GM19463 (cell line): Measurements from ENCODE around the gene EPB41L4B.

Experiments
- ATAC-seq: cut with Tn5 transposase; IDR thresholded peaks from one replicate; pipeline ENCODE4 v1.9.1; 2021; ENCODE audit warnings: mild to moderate bottlenecking, moderate library complexity; ENCODE audit not compliant: unreplicated experiment

EPB41L4B gene

DNA sequence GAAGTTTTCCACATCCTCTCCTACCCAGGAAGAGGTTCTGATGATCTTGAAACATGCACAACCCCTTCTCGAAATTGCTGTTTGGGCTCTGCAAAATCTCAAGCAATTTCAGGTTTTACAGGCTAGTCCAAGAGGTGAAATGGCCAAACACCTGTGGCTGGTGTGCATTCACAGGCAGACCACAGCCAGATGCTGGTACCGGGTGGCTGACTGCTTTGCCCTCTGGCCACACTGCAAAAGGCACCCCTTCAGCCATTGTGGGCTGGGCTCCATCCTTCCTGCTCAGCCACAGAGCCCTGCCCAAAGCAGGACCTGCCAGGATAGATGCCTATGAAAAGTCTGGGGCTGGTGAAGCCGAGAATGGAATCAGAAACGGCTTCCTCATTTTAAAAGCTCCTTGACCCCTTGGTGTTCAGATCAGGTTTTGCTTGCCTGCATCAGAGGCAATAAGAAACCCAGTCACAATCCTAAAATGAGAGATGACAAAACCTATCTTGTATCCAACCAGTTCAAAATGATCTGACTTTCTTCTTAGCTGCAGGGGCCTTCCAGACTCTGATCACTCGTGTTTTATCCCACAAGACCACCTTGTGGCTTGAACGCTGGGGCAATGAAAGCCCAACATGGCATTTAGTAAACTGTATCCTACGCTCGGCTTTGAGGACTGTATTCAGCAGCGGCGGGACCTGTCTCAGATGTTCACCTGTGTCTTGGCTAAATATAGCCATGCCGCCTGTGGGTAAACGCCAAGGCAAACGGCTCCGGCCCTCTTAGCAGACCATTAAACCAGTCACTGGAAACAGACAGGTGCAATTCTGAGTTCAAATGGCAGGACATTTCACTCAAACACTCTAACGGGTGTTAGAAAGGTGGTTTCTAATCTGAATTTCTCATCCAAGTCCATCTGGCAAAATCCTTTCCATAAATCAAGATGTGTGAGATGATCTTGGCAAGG lies 49.6 kb downstream of the EPB41L4B start:
- no peak for ATAC-seq

GRCh38 chr9:109270441-109270840 lies 50.4 kb downstream of the EPB41L4B start:
- no peak for ATAC-seq

GRCh38 chr9:109269839-109270238 lies 51.0 kb downstream of the EPB41L4B start:
- ATAC-seq, result no peak

GRCh38 chr9:109269081-109269480 lies 51.8 kb downstream of the EPB41L4B start:
- ATAC-seq, result no peak

- ATAC-seq, result no peak
These were observed 53.3 kb downstream of the EPB41L4B start for GRCh38 chr9:109267555-109267954.

- ATAC-seq, result no peak
These were observed 55.8 kb downstream of the EPB41L4B start for GRCh38 chr9:109264877-109265587.

- ATAC-seq, result no peak
These were observed 57.5 kb downstream of the EPB41L4B start for GRCh38 chr9:109263358-109263757.

GRCh38 chr9:109258481-109259302 lies 62.2 kb downstream of the EPB41L4B start:
- no peak for ATAC-seq

DNA sequence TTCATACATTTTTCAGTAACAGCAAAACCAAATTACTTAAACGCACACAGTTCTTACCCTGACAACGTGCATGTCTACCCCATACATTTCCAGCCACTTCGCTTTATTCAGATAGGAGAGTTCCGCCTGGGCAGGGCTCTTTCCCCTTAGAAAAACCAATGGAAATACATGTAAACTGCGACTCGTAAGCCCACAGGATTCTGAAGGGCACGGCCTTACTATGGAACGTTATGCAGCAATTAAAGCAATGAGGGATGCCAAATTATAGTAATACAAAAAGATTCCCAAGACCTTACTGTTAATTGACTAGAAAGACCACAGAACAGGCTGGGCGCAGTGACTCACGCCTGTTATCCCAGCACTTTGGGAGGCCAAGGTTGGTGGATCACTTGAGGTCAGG lies 64.5 kb downstream of the EPB41L4B start:
- ATAC-seq, result no peak

DNA sequence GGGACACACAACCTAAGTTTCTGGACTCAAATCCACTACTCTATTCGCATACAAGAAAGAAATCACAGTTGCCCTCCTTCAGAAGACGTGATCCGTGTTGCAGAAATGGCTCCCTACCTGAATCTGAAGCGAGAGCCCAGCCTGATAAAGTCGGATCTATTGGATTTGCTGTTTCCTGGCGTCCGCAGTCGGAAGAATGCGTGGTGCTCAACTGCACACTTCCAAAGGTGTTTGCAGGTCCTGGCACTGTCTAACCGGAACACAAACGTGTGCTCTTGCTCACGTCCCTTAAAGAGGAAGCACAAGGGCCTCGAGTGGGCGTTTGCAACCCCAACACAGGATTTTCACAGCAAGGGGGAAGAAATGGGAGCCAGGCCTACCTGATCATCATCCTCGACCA lies 65.5 kb downstream of the EPB41L4B start:
- no peak for ATAC-seq

- no peak for ATAC-seq
These were observed 66.5 kb downstream of the EPB41L4B start for GRCh38 chr9:109254317-109254716.

DNA sequence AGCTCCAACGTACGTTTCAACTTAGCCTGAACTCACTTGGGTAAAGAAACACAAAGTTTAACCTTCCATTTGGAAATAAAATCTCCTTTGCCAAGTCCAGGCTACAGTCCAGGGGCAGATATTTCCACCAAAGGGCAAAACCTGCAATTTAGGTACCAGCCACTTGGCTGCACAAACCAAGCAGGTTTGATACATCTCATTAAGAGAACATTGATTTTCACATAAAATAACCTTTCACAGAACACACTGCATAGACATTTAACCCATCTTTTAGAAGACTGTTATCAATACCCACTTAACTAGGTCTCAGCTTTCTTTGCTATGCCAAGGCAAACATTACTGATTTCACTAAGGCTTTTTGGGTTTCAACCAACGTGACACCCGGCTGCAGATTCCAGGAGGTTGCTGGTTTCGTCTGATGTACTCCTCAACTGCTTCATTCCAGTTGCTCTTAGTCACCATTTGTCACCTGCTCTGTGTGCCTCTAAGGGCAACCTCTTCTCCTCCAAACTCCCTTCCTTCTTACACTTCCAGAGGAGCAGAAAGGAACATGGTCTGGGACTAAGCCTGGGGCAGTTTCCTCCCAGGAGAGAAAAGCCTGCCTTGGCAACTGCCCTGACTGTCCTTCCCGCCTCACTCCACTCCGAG lies 67.1 kb downstream of the EPB41L4B start:
- ATAC-seq, result no peak

DNA sequence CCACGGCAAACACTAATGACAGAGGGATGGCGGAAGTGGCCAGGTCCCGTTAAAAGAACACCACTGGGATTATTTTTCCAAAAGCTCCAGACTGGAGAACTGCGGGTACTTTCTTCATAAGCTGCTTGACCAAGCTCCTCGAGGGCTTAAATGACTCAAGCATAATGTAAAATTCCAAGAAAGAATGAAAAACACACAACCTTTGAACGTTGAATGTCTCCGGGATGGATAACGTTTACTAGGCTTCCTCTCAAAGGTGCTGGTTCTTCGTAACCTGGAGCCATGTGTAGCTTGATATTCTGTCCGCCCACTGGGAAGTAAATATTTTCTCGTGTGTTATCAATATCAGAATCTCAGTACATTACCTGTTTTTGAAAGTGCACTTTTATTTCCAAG lies 67.6 kb downstream of the EPB41L4B start:
- no peak for ATAC-seq

- no peak for ATAC-seq
These were observed 68.6 kb downstream of the EPB41L4B start for GRCh38 chr9:109252291-109252690.

DNA sequence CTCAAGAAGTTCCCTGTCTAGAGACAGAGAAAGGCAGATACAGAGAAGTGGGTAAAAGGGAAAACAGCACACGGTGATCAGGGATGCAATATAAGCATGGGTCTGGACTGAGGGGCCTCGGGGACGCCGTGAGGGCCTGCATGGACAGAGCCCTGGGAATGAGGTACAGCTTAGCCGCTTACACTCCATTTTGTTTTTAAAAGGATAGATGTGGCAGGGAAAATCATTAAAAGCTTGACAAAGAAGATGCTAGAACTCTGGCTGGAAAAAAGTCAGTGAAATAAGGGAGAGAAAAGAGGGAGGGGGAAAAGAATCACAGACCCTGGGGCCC lies 69.1 kb downstream of the EPB41L4B start:
- ATAC-seq, result no peak

DNA sequence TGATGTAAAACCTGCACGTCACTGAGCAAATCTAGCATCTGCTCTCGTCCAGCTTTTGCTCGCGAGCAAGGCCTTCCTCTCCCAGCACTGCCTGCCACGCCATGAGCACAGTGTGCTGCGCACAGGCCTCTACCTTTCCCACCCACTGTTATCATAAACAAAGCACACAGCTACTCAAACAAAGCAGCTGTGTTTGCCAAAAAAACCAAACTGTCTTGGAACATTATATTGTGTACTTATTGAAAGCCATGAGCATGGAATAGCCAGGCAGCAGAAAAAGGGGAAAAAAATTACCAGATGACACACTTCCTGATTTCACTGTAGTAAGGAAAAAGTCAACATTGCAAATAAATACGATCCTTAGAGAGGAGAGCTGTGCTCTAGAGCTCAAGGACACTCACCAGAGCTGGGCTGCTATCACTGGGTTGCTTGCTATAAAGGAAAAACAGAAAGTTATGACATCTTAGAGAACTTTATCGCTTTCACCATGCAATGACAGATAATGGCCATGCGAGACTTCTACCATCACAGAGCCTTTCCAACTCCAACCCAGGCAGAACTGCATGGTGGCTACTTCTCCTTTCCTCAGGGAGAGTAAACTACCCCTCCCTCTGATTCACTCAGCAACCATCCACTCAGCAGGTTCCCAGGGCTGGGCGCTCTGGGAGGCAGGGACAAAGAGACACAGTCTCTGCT lies 69.6 kb downstream of the EPB41L4B start:
- no peak for ATAC-seq

DNA sequence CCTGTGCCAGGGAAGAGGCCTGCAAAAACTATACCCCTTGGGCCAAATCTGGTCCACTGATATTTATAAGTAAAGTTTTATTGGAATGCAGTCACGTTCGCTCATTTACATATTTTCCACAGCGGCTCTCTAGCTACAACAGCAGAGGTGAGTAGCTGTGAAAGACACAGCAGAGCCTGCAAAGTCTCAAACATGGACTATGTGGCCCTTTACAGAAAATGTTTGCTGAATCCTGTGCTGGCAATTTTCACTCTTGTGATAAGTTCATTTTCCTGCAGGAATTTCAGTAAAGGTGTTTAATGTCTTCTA lies 70.1 kb downstream of the EPB41L4B start:
- no peak for ATAC-seq

DNA sequence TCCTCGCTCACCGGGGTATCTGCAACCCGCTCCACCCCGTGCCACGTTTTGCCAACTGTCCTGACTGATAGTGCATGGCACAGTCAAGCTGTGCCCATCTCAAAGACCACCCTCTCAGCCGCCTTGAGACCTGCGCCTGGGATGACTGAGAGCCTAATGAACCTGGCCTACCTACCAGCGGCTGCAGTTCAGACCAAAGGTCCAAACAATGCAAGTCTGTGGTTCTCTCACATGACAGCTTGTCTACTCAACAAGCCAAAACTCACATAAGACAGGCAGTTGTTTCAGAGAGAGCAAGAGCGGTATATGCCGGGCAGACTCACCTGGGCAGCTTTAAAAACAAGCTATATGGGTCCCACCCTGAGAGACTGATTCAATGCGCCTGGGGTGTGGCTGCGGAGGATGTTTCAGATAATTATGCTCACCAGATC lies 70.5 kb downstream of the EPB41L4B start:
- ATAC-seq, result no peak

GRCh38 chr9:109249615-109250014 lies 71.2 kb downstream of the EPB41L4B start:
- no peak for ATAC-seq

DNA sequence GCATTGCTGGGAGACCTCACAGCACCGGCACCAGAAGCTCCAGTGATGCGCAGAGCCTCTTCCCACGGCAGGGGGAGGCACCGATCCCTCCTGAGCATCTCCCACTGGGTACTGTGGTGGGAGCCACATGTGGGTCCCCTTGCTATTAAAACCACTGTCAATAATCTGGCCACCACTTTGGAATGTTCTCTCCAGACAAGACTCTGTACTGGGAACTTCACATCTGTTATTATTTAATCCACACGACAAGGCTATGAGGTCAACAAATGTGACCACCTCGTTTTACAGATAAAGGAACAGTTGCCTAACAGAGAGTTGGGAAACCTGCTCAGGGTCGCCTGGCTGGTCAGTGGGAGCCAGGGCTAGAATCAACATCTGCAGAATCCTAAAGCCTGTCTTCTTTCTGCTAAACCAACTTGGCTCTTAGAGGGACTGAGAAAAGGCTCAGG lies 72.7 kb downstream of the EPB41L4B start:
- no peak for ATAC-seq
